Fibroblast of villous mesenchyme (primary cell): ENCODE results near the gene LRRC3C. TPM values are rescaled to one million over a fixed set of nuclear protein-coding genes. Genes with fewer than 3 reads are reported as not detected.
A peak's percentile ranks its signal among the peaks of the same experiment; 100 is the strongest.

Source experiments
- DNase-seq: peaks from one replicate; pipeline ENCODE4 v3.0.0-alpha.2; 2010; ENCODE audit warnings: low read depth
- H3K4me3 ChIP-seq: 2 replicates; pipeline ENCODE4 v1.5.1; 2011; ENCODE audit warnings: low read depth, mild to moderate bottlenecking, low read length
- total RNA-seq: library from RNA; depleted of rRNA; stranded (reverse); fragments of >200 nt; gene quantifications from 2 replicates; pipeline ENCODE4 v1.2.3, GENCODE V29; 2012
- TF ChIP-seq, protein P1 (sequence below): IDR thresholded peaks from 2 replicates; pipeline ENCODE4 v1.5.1; 2012; ENCODE audit warnings: low read depth, mild to moderate bottlenecking, low read length; ENCODE audit not compliant: insufficient read depth

The LRRC3C gene
- total RNA-seq, 1 donor: not detected

DNA sequence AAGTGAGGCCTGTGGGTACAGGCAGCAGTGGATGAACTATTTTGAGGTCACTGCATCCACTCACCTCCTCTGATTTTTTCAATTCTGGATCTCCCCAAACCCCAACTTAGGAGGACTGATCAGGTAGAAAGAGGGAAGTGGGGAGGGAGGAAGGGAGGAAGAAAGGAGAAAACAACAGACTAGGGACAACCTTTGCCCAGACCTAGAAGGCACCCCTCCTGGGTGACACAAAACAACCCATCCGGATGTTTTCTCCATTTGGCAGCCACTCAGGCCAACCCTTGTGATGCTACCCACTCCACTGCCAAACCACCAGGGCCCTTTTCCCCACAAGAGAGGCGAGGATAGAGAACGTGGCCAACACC, 2.9 kb upstream of the LRRC3C start:
- TF ChIP-seq, protein P1, sequence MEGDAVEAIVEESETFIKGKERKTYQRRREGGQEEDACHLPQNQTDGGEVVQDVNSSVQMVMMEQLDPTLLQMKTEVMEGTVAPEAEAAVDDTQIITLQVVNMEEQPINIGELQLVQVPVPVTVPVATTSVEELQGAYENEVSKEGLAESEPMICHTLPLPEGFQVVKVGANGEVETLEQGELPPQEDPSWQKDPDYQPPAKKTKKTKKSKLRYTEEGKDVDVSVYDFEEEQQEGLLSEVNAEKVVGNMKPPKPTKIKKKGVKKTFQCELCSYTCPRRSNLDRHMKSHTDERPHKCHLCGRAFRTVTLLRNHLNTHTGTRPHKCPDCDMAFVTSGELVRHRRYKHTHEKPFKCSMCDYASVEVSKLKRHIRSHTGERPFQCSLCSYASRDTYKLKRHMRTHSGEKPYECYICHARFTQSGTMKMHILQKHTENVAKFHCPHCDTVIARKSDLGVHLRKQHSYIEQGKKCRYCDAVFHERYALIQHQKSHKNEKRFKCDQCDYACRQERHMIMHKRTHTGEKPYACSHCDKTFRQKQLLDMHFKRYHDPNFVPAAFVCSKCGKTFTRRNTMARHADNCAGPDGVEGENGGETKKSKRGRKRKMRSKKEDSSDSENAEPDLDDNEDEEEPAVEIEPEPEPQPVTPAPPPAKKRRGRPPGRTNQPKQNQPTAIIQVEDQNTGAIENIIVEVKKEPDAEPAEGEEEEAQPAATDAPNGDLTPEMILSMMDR: no peak
- no peak overlapping the region for H3K4me3 ChIP-seq
- DNase-seq: no peak

DNA sequence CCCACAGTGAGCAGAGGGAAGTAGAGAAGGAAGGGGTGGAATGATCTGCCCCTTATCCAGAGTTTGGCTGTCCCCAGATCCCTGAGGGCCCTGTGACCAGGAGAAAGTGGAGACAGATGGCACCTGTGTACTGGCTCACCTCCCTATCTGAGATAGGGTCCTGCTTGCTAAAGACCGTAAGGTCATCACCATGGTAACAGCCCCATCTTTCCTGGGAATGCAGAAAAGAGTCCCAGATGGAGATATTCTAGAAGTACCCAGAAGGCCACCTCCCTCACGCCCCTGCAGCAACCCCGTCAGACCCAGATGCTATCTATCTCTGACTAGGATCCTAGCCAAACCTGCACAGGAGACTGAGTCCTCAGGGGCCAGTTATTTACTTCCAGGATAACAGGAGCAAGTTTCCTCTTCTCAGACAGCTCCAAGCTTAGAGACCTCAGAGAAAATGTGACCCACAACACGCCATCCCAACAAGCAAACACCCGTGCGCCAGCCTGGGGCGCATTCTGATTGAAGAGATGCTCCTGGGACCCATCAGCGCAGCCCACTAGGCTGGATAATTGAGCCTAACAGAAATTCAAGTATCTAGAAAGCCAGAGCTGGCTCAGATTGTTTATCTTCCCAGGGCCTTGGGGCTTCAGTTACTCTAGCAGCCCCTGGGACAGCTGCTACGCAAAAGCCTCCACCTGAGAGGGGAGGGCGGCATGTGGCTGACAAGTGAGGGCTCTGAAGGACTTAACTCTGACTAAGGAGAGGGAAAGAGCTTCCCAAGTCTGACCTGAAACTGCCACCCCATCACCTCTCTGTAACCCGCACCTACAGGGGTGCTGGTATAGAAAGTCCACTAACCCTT, 2.0 kb upstream of the LRRC3C start:
- DNase-seq: no peak
- peak overlapping the region; percentile 92 for H3K4me3 ChIP-seq
- TF ChIP-seq, protein P1: no peak

- peak overlapping the region; percentile 92 for H3K4me3 ChIP-seq
- no peak for DNase-seq
- TF ChIP-seq, protein P1: no peak
These were observed 1.4 kb upstream of the LRRC3C start for GRCh38 chr17:39926135-39926587.

- DNase-seq: peak; percentile 52
- peak overlapping the region; percentile 92 for H3K4me3 ChIP-seq
- TF ChIP-seq, protein P1: no peak
These were observed 888 bp upstream of the LRRC3C start for GRCh38 chr17:39926588-39927100.

DNA sequence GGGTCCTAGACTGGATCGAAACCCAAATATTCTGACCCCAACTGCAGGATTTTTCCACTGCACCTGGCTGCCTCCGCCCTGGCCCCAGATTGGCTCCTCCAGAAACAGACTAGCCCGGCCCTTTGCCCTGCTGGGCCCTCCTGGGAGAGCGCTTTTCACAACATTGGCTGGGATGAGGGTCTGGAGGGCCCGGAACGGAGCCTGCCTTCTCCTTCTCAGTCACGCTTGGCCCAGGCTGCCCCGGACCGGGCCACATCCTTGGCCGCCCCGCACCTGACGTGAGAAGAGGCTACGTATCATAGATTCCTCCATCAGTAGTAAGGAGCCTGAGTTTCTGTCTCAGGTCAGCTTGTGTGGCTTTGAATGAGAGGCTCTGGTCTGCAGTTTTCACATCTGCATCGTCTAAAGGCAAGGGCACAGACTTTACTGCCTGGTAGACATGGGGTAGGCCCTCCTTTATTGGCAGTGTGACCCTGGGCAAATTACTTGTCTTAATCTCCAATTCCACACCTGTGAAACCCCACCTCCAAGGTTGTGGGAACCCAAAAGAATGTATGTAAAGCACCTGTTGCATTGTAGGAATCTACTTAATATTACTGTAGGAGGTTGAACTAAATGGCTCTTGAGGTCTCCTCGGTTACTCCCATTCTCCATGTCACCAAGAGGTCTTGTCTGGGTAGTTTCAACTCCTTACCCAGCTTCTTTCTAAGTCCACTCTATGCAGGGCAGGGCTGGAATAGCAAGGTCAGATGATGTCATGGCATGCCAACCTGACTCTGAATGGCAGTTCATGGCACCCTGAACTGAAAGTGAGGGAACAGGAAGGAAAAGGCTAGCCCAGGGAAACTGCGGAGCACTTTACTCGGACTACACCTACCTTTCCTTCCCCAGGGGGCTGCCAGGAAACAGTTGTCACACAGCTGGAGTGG, 661 bp downstream of the LRRC3C start:
- no peak for DNase-seq
- H3K4me3 ChIP-seq: peak overlapping the region; percentile 92
- TF ChIP-seq, protein P1: no peak

- H3K4me3 ChIP-seq: no peak overlapping the region
- peak; percentile 92 for DNase-seq
- TF ChIP-seq, protein P1: no peak
These were observed 1.5 kb downstream of the LRRC3C start for GRCh38 chr17:39928858-39929645.
